ENCODE data around the gene OR1F1. TPM values are rescaled to one million over a fixed set of nuclear protein-coding genes. Genes with fewer than 3 reads are reported as not detected.

The OR1F1 gene
- total and polyA plus RNA-seq, 2 experiments from 2014 or later: 0.38 TPM; not detected in 1

GRCh38 chr16:3193221-3194212, 5.5 kb downstream of the OR1F1 start:
- H3K27me3 Mint-ChIP-seq (ENCODE audit: insufficient read depth, low read depth, poor library complexity): peaks cover 43% of the 10 kb centered on the region
- Histone ChIP-seq H3K4me3 (no peak overlapping the region), H3F3A (replicated peaks; ENCODE audit: low read depth) (0 out of 2 replicates have a peak, but pooled peaks cover 8% of the 10 kb centered on the region), H3K9me2 (ENCODE audit: insufficient read depth) (no peaks in the 10 kb centered on the region), H3K27me3 (ENCODE audit: insufficient read depth) (peaks cover 17% of the 10 kb centered on the region), H3K4me1 (ENCODE audit: insufficient read depth) (peaks cover 12% of the 10 kb centered on the region), H3K36me3 (ENCODE audit: insufficient read depth) (no peaks in the 10 kb centered on the region), H3K4me2 (no peak overlapping the region), H2AFZ (no peak overlapping the region), H3K27ac (ENCODE audit: low read depth) (no peak overlapping the region), H3K79me2 (replicated peaks; ENCODE audit: insufficient read depth) (no peaks in the 10 kb centered on the region), H4K20me1 (replicated peaks; ENCODE audit: insufficient read depth) (no peaks in the 10 kb centered on the region; the same call in 1 of the 2 replicates)
- H3K9me3 Mint-ChIP-seq: peaks cover 32% of the 10 kb centered on the region; the same call in 2 of the 3 replicates
- no peak overlapping the region for H3K4me3 Mint-ChIP-seq
- DNase-seq (ENCODE audit: low spot score) (no peak), ATAC-seq (no peak)
- H3K36me3 Mint-ChIP-seq (ENCODE audit: low read depth): peaks cover 4% of the 10 kb centered on the region; the same call in 2 of the 3 replicates
- no peak for TF ChIP-seq NANOG (IDR thresholded peaks at IDR 0.05; ENCODE audit: borderline replicate concordance)
- no peak for TF ChIP-seq ZNF462 (CRISPR knock-in tag; IDR thresholded peaks at IDR 0.05)
- H3K27ac Mint-ChIP-seq: no peak overlapping the region
- H3K4me1 Mint-ChIP-seq: peaks cover 13% of the 10 kb centered on the region

GRCh38 chr16:3194792-3195191, 6.8 kb downstream of the OR1F1 start:
- Histone ChIP-seq H3K27me3 (ENCODE audit: insufficient read depth) (peaks cover 14% of the 10 kb centered on the region), H3K36me3 (ENCODE audit: insufficient read depth) (no peaks in the 10 kb centered on the region), H3F3A (replicated peaks; ENCODE audit: low read depth) (0 out of 2 replicates have a peak, but pooled peaks cover 3% of the 10 kb centered on the region), H3K27ac (ENCODE audit: low read depth) (no peak overlapping the region), H3K4me2 (no peak overlapping the region), H3K79me2 (replicated peaks; ENCODE audit: insufficient read depth) (no peaks in the 10 kb centered on the region), H3K4me3 (no peak overlapping the region), H3K9me2 (ENCODE audit: insufficient read depth) (no peaks in the 10 kb centered on the region), H2AFZ (no peak overlapping the region), H4K20me1 (replicated peaks; ENCODE audit: insufficient read depth) (no peaks in the 10 kb centered on the region; the same call in 1 of the 2 replicates), H3K4me1 (ENCODE audit: insufficient read depth) (peaks cover 10% of the 10 kb centered on the region)
- Mint-ChIP-seq H3K4me1 (peaks cover 10% of the 10 kb centered on the region), H3K27me3 (ENCODE audit: insufficient read depth, low read depth, poor library complexity) (peaks cover 33% of the 10 kb centered on the region), H3K27ac (no peak overlapping the region), H3K36me3 (ENCODE audit: low read depth) (no peaks in the 10 kb centered on the region; the same call in 2 of the 3 replicates), H3K4me3 (no peak overlapping the region), H3K9me3 (peaks cover 28% of the 10 kb centered on the region; the same call in 2 of the 3 replicates)
- DNase-seq (ENCODE audit: low spot score) (no peak), ATAC-seq (no peak)
- TF ChIP-seq POLR2AphosphoS5 (IDR thresholded peaks at IDR 0.05; ENCODE audit: low read depth): no peak
- TF ChIP-seq EZH2phosphoT487 (IDR thresholded peaks at IDR 0.05; ENCODE audit: unreplicated experiment): no peak
- no peak for TF ChIP-seq REST (IDR thresholded peaks at IDR 0.05; ENCODE audit: unreplicated experiment)
- no peak for TF ChIP-seq CREB1 (CRISPR knock-in tag; IDR thresholded peaks at IDR 0.05; ENCODE audit: low read depth)
- no peak for TF ChIP-seq STAT1 (IDR thresholded peaks at IDR 0.05; ENCODE audit: unreplicated experiment)
- TF ChIP-seq CTCF (conservative IDR thresholded peaks at IDR 0.05; ENCODE audit: low read depth in 2 of 2): no peak
